Measurements from ENCODE around the gene KRT8.
"Not testable (repeated sequence)": the region's sequence is repeated elsewhere in the genome, so short reads cannot be mapped to it uniquely, and the experiment has no call there.

The KRT8 gene

DNA sequence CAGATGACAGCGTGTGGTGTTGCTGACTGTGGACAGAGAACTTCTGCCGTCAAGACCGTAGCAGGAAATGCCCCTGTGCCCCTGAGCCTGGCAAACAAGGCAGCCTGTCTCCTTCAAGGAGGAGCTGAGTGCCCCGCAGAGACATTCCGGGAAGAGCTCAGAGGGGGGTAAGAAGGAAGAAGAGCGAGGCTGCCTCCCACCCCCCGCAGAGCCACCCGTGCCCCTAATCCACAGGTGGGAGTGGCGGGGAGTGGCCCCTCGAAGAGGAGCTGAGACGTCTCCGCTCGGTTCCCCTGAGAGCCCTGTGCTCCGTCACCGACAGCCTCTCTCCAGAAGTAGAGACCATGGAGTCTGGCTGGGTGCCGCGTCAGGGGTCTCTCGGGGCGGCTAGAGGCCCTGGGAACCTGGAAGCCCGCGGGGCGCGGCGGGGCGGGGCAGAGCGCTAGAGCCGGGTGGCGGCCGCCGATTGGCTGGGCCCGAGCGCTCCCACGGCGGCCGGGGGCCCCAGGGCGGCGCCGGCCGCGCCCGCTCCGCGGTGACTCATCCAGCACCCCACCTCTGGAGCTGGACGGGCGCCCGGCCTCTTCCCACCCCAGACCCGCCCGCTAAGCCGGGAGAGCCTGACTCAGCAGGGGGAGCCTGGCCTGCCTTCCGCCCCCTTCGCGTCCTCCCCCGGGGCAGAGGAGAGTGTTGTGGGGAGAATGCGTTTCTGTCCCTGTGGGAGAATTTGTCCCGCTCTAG, 30.9 kb downstream of the KRT8 start:
- DNase-seq = peak; percentile 95

DNA sequence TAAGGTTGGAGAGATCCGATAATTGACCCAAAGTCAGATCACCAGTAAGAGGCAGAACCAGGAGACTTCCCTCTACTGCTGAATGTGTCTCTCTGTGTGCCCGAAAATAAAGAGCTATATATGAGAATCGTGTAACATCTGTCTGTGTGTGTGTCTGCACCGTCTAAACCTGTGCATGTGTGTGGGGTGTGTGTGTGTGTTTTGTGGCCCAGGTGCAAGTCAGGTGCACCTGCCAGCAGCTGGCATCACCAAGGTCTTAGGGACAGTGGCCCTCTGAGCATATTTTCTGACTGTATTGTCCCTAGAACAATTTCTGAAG, 31.4 kb downstream of the KRT8 start:
- no peak for DNase-seq

DNA sequence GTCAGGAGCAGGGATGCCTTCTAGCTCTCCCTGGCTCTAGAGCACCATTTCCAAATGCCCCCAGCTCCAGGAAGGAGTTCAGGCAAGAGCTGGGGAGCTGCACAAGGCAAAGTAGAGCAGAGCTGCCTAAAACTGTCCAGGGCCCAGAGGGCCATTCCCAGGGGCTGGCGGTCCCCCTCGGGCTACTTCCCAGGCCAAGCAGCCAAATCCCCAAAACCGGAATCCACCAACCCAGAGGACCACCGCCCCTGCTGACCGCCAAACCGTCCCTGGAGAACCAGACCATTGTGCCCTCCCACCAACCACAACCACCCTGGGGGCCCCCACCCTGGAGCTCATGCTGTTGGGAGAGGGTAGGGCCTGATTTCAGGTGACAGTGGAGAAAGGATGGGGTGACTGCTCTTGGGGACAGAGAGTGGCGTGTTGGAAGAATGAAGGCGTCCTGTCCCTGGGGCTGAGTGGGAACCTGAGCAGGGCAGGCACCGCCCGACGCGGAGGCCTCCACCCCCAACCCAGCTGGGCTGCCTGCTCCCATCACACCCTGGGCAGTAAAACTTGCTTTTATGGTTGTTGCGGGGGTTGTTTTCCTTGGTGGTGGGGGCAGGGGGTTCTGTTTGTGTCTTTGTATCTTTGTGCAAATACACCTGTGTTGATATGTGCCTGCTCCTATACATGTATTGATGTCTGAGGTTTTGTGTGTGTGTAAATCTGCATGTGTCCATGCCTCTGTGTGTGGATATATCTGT, 32.1 kb downstream of the KRT8 start:
- no peak for DNase-seq

DNA sequence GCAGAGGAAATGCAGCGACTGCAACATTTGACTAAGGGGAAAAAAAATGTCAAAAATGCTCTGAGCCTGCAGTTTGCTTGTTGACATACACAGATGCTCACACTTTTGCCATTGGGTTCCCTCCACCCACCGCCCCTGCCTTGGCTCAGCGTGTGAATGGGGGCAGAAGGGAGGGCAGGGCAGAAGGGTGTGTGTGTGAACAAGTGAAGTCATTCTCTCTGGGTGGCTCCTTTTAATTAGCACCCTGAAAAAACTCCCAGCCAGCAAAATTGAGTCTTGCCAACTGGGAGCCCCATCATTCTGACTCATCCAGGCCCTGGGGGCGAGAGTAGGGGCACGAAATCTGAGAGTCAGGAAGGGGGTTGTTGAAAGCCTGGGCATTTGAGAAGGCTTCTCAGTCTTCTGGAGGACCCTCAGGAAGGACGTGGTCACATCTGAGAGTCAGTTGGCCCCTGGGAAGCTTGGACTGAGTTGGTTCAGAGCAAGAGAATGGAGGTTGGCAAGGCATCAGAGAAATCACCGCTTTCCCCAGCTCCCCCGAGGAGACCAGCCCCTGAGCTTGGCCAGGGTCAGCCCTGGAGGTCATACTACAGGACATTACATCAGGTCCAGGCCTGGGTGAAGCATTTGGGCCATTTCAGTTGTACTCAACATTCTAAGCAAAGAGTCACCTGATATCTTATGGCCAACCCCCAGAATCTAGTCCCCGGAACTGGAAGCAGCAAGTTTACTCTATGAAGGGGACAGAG, 33.4 kb downstream of the KRT8 start:
- DNase-seq = peak; percentile 24

DNA sequence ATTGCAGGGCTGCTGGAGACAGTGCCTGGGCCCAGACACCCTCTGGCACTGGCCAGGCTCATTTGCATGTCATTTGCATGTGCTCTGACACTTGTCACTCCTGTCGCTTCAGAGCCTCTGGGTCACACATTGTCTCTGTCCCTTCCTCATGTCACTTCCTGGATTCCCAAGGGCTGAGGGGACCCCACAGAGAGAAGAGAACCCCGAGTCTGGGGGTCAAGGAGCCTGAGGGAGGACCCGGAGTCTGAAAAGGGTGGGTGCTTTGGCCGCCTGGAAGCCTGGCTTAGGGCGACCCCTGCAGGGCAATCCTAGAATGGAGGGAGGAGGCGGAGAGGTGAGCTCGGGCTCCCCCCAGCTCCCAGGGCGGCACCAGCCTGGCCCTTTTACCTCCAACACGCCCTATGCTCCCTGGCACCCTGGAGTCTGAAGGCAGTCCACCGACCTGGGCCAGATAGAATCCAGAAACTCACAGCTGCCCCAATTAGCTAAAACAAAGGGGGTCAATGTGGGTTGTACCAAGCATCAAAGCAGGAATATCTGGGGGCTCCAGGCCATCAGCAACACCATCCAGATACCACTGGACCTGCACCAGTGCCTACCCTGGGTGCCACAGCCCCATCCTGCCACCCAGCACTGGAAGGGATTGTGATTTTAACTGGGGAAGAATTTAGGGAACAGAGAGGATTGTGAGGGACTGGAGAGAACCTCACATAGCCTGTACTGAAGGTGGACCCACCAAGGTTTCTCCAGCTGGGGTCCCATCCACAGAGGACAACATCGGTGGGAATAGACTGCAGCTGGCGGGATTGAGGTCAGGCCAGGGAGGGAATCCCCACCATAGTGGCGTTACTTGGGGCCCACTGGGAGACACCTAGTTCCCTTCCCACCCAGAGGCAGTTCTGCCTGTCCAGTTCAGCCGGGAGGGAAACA, 34.2 kb downstream of the KRT8 start:
- DNase-seq = peak; percentile 87

DNA sequence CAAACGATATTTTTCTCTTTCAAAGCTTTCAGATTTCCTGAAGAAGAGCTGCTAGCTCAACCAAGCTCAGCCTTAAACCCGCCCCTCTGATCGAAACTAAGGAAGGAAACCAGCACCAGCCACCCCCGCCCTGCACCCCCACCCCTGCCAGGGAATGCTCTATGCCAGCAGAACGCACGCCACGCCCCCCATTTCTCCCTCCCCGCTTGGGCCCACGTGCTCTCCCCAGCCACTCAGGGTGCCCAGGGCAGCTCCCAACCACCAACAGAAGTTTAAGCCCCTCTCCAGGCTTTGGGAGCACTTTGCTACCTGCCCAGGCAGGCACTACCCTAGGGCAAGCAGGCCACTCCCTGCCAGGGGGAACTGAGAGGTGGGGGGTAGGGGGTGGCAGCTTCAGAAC, 37.2 kb downstream of the KRT8 start:
- DNase-seq = peak; percentile 82

DNA sequence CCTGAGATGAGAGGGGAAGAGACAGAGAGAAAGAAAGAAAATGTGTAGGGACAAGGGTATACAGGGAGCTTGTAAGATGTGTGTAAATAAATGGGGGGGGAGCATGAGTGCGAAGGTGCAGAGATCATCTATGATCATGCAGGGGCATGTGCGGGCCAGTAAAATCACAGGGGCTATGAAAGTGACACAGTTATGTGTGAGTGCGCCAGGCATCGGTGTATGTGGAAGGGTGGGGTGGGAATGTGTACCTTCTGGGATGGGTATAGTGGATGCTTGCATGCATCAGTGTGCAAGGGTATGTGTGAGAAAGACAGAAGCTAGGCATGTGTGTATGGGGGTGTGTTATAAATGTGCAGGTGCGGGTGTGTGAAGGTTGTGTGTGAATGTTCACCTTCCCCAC, 37.7 kb downstream of the KRT8 start:
- DNase-seq = no peak

DNA sequence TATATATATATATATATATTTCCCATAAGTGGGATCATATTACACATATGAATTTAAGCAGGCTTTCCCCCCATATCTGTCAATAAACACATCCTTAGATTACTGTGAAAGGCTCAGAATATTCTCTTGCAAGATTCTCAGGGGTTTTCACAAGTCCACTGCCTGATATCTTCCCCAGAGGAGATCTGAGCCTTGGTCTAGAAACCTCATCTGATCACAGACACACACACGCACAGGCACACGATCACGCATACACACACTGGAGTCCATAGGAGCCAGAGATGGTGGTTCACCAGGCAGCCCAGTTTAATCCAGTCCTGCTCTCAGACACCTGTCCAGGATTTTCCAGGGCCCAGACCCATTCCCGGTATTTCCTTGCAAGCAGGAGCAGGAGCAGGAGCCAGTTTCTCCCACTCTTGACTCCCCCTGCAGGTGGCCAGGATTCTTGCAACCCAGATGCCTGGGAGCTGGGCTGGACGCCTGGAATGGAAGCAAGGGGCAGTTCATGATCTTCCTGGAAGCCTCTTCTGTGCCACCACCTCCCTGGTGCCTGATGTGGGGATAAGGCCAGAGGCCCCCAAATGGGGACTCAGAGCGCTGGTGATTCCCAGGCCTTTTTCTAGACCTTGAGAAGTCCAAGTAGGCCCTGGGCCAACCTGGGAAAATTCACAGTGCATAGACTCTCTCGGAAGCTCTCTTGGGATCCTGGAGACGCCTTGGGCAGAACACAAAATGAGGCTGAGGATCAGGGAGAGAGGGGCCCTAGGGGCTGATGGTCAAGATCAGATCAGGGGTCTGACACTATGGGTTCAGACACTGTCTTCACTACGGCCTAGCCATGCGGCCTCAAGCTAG, 39.6 kb downstream of the KRT8 start:
- peak; percentile 70 for DNase-seq

DNA sequence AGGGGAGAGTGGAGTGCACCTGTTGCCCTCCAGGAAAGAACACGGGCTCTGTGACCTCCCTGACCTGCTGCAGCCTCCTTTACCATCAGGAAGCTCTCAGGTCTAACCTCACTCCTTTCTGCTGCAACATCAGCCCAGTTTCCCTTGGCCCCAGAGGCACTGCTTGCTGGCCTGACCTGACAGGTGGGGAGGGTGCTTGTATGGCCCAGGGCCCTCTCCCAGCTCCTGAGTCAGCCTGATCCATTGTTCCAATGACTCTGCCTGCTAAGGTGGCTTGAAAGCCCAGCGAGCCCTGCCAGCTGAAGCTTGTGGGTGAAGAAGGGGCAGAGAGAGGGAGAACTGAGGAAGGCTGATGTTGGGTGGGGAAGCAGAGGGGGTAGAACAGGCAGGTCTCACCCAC, 42.9 kb downstream of the KRT8 start:
- no peak for DNase-seq

DNA sequence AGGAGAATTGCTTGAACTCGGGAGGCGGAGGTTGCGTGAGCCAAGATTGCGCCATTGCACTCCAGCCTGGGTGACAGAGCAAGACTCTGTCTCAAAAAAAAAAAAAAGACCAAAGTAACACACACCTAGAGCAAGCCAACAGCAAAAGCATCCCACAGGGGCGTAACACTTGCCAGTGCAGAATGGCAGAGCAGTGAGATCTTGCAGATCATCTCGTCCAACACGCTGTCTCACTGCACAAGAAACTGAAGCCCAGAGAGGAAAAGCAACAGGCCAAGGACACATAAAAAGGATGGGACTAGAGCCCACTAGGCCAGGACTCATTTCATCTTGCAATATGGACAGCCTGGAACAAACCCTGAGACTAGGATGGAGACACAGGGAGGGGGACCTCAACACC, 43.4 kb downstream of the KRT8 start:
- DNase-seq = no peak

DNA sequence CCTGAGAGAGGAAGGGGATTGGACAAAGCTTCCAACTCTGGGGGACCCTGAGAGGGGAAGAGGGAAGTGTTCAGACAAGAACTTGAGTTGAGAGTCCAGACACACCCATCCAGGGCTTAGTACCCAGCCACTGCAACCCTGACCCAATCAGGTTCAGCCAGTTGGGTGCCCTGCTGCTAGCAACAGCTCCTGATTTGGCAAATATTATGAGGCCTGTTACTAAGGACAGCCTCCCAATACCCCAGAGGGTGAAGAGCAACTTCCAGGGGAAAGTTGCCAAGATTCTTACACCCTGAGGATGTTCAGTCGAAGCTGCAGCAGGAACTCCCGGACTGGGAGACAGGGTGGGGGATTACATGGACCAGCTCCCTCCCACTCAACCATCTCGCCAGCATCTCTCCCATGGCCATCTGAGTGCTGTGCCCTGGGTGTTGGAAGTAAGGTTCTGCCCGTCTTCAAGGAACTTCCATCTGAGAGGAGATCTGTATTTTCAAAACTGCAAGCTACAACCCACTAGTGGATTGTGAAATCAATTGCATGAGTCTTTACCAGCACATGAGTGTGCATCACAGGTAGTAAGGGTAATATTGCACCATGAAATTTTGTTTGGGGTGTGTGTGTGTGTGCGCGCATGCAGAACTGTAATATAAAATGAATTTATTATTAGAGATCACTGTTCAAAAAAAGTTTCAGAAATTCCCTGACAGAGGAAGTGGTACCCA, 44.6 kb downstream of the KRT8 start:
- DNase-seq = no peak

DNA sequence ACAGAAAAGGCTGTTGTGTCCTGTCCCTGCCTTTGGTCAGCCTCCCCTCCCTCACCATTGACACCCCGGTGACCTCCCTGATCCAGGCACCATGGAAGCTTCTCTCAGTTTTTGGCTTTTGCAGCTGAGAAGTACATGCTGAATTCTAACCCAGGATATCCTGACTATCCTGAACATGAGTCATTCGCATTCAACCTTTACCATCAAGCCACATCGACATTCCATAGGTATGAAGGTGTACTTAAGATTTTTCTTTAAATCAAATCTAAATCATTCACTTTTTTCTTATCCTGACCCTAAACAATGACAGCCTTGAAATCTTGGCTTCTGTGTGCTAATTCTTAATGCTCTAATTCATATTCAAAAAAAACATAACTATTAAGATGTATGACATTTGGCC, 47.4 kb downstream of the KRT8 start:
- no peak for DNase-seq

DNA sequence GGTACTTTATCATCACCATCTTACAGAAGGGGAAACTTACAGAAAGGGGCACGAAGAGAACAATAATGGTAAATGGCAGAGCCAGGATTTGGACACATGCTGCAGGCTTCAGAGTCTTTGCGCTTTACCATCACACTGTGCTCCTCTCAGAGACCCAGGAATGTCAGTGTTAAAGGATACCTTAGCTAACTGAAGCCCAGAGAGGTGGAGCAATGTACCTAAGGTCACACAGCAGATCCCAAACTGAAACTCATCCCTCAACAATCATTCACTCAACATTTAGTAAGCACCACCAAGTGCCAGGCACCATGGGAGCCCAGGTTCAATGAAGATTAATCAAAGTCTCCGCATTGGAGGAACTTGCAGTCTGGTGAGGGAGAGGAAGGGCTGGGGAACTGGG, 48.1 kb downstream of the KRT8 start:
- no peak for DNase-seq

DNA sequence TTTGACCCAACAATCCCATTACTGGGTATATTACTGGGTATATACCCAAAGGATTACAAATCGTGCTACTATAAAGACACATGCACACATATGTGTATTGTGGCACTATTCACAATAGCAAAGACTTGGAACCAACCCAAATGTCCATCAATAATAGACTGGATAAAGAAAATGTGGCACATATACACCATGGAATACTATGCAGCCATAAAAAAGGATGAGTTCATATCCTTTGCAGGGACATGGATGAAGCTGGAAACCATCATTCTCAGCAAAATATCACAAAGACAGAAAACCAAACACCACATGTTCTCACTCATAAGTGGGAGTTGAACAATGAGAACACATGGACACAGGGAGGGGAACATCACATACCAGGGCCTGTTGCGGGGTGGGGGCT, 48.8 kb downstream of the KRT8 start:
- DNase-seq = not testable (repeated sequence)

DNA sequence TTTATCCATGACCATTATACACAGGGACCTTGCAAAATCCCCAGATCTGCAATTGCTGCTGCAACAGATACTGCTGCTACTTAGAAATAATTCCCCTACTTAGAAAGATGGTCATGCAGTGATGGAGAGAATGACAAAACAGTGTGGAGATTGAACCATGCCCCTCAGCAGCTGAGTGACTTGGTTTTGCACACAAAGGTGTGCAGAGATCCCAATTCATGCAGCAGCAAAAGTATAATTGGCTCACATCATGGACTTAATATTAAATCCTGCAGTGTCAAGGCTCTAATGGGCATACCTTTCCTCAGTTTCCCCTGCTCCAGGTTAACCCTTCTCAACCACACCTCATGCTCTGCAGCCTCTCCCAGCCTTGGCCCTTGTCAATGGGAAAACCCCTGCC, 53.1 kb downstream of the KRT8 start:
- no peak for DNase-seq

DNA sequence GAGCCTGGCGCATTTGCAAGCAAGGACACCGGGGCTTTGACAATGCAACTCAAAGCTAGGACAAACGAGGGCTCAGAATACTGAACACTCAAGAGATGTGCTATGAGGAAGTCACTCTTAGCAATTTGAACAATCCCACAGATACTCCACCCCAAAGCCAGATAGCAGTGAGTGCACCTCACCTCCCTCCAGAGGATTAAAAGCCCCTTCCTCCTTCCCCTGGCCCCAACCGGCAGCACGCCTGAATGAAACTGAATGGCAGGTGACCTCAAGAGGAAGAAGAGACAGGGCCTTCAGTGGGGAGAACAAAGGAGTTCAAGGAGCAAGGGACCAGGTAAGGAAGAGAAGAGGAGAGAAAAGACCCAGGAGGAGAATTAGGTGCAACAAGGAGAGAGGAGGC, 54.2 kb downstream of the KRT8 start:
- no peak for DNase-seq

DNA sequence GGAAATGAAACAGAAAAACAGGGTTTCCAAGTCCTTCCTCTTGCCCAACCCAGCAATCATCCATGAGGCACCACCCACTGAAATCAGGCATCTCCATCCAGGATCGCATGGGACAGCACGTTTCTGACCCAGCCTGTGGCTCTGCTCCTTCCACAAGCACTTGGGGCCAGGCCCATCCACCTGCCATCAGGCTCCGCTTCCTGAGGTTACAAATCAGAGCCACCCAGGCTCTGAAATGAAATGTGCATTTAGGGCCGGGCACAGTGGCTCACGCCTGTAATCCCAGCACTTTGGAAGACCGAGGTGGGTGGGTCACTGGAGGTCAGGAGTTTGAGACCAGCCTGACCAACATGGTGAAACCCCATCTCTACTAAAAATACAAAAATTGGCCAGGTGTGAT, 55.4 kb downstream of the KRT8 start:
- DNase-seq = no peak

DNA sequence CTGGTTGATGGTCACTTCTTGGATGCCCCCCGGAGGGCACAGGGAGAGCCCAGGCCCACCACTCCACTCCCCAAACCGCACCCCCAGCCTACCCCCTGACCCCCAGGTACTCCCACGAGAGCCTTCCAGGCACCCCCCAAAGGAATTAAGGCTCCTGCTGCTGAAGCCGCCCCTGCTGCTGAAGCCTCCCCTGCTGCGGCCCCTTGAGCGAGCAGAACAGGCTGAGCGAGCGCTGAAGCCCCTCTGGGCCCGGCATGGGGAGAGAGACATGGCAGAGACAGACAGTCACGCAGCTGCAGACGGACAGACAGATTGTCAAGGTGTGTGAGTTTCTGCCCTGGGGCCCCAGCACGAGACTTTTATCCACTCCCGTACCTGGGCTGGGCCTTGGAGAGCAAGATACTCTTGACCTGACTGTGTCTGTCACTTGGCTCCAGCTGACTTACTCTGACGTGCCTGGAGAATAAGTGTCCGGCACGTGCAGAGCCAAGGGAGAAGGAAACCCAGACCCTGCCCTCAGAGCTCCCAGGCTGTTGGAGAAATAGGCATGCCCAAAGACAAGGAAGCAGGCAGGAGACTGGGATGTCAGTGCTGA, 56.1 kb downstream of the KRT8 start, which contains the start of gene KRT78:
Gene KRT78, minus strand, starts transcription at position 334 of the 595 bp plus-strand sequence. Its CDS starts 64 bp downstream, at position 270.
- no peak for DNase-seq

DNA sequence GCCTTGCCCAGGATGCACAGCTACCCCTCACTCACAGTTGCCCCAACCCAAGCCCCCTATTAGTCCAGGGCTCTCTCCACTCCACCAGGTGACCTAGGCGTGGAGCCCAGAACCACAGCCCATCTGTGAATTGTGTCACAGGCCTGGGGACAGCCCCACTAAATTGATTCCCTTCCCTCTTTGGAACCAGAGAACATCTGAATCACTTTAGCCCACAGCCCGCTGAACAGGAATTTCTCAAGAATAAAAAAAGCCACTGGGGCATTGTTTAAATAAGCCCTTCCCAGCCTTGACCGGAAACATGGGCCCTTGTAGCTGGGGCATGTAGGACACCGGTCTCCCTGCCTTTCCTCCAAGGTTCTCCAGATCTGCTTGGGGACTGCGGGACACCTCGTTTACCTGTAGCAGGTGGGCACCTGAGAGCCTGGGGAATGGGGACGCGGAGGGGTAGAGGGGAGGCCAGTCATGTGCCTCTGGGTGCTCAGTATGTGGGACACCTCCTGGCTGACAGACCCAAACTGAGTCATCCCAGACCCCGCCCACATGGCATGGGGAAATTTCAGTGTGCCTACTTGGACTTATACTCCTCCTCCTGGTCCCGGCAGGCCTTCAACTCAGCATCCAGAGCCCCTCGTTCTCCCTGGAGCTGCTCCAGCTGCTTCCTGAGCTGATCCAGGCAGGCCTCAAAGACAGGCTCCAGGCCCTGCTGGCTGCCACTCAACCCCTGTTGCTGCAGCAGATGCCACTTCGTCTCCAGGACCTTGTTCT, 57.4 kb downstream of the KRT8 start:
- no peak for DNase-seq

Data from hematopoietic multipotent progenitor cell treated with erythropoietin and hydrocortisone succinate and interleukin-3 and kit ligand, for 6 days (in vitro differentiated cells).